Esophagus squamous epithelium (tissue), 5 donors: ENCODE data around the gene NAV3. TPM values are rescaled to one million over a fixed set of nuclear protein-coding genes. Genes with fewer than 3 reads are reported as not detected.

Source experiments
- DNase-seq: peaks from one replicate; lab custom pipeline; 2025; lab: John Stamatoyannopoulos, UW
- H3K27ac ChIP-seq, 4 donors: fragments of 200-600 bp; sonication (generic); one replicate each; pipeline ENCODE4 v1.5.1; 2016 to 2019; ENCODE audit warnings: mild to moderate bottlenecking in 1 of 4
- H3K27me3 ChIP-seq, 4 donors: fragments of 200-600 bp; sonication (generic); 1 replicate in 3 of 4; 2 replicates in 1 of 4; pipeline versions ENCODE4 v1.5.1 to v1.6.0; 2017 to 2021; ENCODE audit warnings: antibody characterized with exemption in 1 of 4
- H3K36me3 ChIP-seq, 3 donors: fragments of 200-600 bp; sonication (generic); one replicate each; pipeline ENCODE4 v1.5.1; 2016 to 2019
- H3K4me1 ChIP-seq, 3 donors: fragments of 200-600 bp; sonication (generic); one replicate each; pipeline ENCODE4 v1.5.1; 2017 to 2019
- H3K4me3 ChIP-seq, 4 donors: fragments of 200-600 bp; sonication (generic); 1 replicate in 3 of 4; 2 replicates in 1 of 4; pipeline ENCODE4 v1.5.1; 2016 to 2019; ENCODE audit warnings: mild to moderate bottlenecking in 2 of 4, moderate library complexity in 1 of 4
- H3K9me3 ChIP-seq, 3 donors: fragments of 200-600 bp; sonication (generic); one replicate each; pipeline ENCODE4 v1.5.1; 2016 to 2019
- POLR2A ChIP-seq, 4 donors: fragments of 450-650 bp; IDR thresholded peaks; one replicate each; pipeline ENCODE4 v1.6.1; 2017; ENCODE audit warnings: antibody characterized with exemption in 4 of 4, mild to moderate bottlenecking in 4 of 4, moderate library complexity in 3 of 4
- WGBS, 2 donors: methylation state at CpG; one replicate each; pipeline ENCODE4 v1.1.5; 2018; 5-methylcytosine and 5-hydroxymethylcytosine counted together
- intact Hi-C: fragments of 100-400 bp; cut with DNase I; formaldehyde crosslinking; loops from one replicate; pipeline ENCODE4 v1.15.0; 2022
- total RNA-seq, 4 donors: library from RNA; depleted of rRNA; stranded (reverse); fragments of >200 nt; gene quantifications; one replicate each; pipeline ENCODE4 v1.1.0, GENCODE V29; 2016
- TF ChIP-seq, protein P1 (sequence below), 6 experiments: fragments of 450-650 bp in 4 of 6; fragments of 200-600 bp in 2 of 6; sonication (generic) in 2 of 6; IDR thresholded peaks; one replicate each; pipeline ENCODE4 v1.5.1; 2016 to 2019; ENCODE audit warnings: antibody characterized with exemption in 6 of 6, mild to moderate bottlenecking in 4 of 6, moderate library complexity in 4 of 6
- donor health status: DM: yes; HTN: yes; CAD: no.

The NAV3 gene
- total RNA-seq, 4 donors from 2014 or later: 0.34 to 4.6 (median 3.2) TPM

DNA sequence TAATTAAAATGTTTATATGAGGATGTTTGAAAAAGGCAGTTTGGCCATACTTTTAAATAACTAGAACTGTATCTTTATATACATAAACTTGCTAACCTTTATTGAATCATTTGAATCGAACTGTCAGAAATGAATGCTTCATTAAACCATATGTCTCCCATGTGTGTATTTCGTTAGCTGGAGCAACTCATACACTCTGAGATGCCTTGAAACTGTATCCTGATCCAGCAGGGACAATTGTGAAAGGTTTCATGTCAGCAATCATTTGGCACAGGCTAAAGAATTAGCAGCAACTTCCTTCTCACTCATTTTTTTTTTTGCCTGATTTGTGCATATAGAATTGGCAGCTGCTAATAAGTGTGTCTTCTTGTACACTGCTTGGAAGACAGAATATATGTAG, 109.9 kb downstream of the NAV3 start:
- DNase-seq: no peak
- no peaks in the 10 kb centered on the region for H3K27me3 ChIP-seq
- H3K9me3 ChIP-seq: no peaks in the 10 kb centered on the region
- no peaks in the 10 kb centered on the region for H3K4me1 ChIP-seq
- intact Hi-C loops: no loop called here
- H3K27ac ChIP-seq: peak overlapping the region in 2 of 4 donors; percentile 16 to 37
- no peaks in the 10 kb centered on the region for H3K36me3 ChIP-seq
- 7 to 35% methylated on average over 2 of the region's 2 CpGs for WGBS, 2 donors
- H3K4me3 ChIP-seq: no peak overlapping the region
- TF ChIP-seq, protein P1, sequence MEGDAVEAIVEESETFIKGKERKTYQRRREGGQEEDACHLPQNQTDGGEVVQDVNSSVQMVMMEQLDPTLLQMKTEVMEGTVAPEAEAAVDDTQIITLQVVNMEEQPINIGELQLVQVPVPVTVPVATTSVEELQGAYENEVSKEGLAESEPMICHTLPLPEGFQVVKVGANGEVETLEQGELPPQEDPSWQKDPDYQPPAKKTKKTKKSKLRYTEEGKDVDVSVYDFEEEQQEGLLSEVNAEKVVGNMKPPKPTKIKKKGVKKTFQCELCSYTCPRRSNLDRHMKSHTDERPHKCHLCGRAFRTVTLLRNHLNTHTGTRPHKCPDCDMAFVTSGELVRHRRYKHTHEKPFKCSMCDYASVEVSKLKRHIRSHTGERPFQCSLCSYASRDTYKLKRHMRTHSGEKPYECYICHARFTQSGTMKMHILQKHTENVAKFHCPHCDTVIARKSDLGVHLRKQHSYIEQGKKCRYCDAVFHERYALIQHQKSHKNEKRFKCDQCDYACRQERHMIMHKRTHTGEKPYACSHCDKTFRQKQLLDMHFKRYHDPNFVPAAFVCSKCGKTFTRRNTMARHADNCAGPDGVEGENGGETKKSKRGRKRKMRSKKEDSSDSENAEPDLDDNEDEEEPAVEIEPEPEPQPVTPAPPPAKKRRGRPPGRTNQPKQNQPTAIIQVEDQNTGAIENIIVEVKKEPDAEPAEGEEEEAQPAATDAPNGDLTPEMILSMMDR (IDR thresholded peaks at IDR 0.05): no peak
- no peak for TF ChIP-seq POLR2A (IDR thresholded peaks at IDR 0.05)

DNA sequence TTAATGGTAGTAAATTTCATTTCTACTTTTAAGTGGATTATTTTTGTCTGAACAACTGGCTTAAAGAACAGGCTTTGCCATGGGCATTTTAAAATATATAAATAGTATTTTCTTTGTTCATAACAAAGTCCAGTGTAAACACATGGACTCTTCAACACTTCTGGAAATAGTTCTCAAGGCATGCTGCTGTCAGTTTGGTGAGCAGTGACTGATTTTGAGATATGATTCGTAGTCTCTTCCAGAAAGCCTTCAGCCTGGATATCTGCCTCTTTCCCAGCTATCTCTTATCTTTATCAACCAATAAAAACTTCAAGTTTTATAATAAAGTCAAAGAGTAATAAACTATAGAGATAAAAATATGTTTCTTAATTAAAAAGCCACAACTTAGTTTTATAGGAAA, 110.7 kb downstream of the NAV3 start:
- TF ChIP-seq, protein P1 (IDR thresholded peaks at IDR 0.05): no peak
- no peak for TF ChIP-seq POLR2A (IDR thresholded peaks at IDR 0.05)
- Histone ChIP-seq H3K27me3 (no peaks in the 10 kb centered on the region), H3K4me1 (no peaks in the 10 kb centered on the region), H3K36me3 (no peaks in the 10 kb centered on the region), H3K4me3 (no peak overlapping the region), H3K27ac (no peak overlapping the region), H3K9me3 (no peaks in the 10 kb centered on the region)
- intact Hi-C loops: no loop called here
- 40 to 45% methylated on average over 1 of the region's 1 CpG for WGBS, 2 donors
- no peak for DNase-seq

DNA sequence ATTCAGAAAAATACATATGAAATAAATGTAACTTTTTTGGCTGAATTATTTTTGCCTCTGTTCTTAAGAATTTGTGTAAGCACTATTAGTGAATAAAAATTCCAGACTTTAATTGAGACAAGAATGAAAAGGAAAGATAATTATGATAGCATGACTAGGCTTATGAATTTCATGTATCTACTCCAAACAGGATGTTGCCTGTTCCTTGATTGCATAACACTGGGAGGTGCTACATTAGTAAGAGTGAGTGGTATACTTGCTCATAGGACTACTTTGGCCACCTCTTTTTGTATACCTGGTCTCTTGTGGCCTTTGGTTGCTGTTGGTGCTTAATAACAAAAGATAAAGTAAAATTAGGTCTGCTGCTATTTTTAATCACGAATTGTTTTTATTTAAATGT, 112.8 kb downstream of the NAV3 start:
- WGBS, 2 donors: 29 to 46% methylated on average over 1 of the region's 1 CpG

DNA sequence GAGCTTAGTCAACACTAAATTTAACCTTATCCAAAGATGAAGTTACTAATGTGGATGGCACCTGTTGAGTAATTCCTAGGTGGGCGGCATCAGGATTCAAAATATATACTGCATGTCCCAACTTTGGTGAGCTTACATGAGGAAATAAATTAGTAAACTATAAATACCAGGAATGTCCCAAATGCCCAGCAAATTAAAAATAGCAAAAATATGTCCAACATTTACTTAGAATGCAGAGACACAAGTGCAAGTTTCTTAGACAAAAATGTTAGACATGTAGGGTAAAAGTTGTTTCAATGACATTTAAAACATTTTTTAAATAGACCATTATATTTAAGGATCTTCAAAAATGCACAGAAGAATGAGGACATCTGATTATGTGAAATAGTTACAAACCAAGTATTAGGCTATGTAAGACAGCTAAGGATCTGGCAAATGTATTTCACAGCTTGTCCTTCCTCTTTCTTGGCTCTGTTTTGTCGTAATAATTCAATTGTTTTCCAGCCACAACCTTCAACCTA, 115.9 kb downstream of the NAV3 start:
- 56 to 67% methylated on average over 2 of the region's 2 CpGs for WGBS, 2 donors
- Histone ChIP-seq H3K4me3 (no peak overlapping the region), H3K4me1 (no peaks in the 10 kb centered on the region), H3K9me3 (no peaks in the 10 kb centered on the region), H3K36me3 (no peaks in the 10 kb centered on the region), H3K27ac (no peak overlapping the region), H3K27me3 (no peaks in the 10 kb centered on the region)
- intact Hi-C loops: no loop called here
- DNase-seq: no peak
- TF ChIP-seq, protein P1 (IDR thresholded peaks at IDR 0.05): no peak
- TF ChIP-seq POLR2A (IDR thresholded peaks at IDR 0.05): no peak

More for the DNA sequence above, 112.8 kb downstream of the NAV3 start:
- no peaks in the 10 kb centered on the region for H3K36me3 ChIP-seq
- no peaks in the 10 kb centered on the region for H3K4me1 ChIP-seq
- H3K4me3 ChIP-seq: no peak overlapping the region
- H3K27ac ChIP-seq: no peak overlapping the region
- intact Hi-C loops: no loop called here
- no peak for DNase-seq
- TF ChIP-seq POLR2A (IDR thresholded peaks at IDR 0.05): no peak
- TF ChIP-seq, protein P1 (IDR thresholded peaks at IDR 0.05): no peak
- no peaks in the 10 kb centered on the region for H3K27me3 ChIP-seq
- H3K9me3 ChIP-seq: no peaks in the 10 kb centered on the region

DNA sequence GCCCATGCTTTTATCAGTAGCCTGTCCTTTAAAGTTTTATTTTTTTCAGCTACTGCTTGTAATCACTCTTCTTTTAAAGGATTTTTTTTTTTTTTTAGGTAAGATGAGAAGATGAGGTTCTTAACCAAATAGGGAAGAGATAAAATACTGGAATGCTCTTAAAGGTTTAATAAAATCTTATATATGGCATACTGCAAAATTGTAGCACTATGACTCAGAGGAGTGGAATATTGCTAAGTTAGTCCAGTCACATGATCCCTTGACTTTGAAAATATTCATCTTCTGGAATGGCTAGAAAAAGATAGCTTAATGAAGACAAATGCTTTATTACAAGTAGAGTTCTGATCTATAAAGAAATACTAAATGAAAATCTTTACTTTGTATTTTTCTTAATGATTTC, 116.6 kb downstream of the NAV3 start:
- no peaks in the 10 kb centered on the region for H3K9me3 ChIP-seq
- no peak for TF ChIP-seq POLR2A (IDR thresholded peaks at IDR 0.05)
- TF ChIP-seq, protein P1 (IDR thresholded peaks at IDR 0.05): no peak
- H3K4me1 ChIP-seq: no peaks in the 10 kb centered on the region
- H3K36me3 ChIP-seq: no peaks in the 10 kb centered on the region
- DNase-seq: no peak
- no peak overlapping the region for H3K27ac ChIP-seq
- intact Hi-C loops: no loop called here
- H3K27me3 ChIP-seq: no peaks in the 10 kb centered on the region
- no peak overlapping the region for H3K4me3 ChIP-seq
